ENCODE results near the gene EYS. TPM values are rescaled to one million over a fixed set of nuclear protein-coding genes. Genes with fewer than 3 reads are reported as not detected.

The EYS gene
- polyA plus RNA-seq, 4 donors = 0.51 to 0.77 (median 0.61) TPM

DNA sequence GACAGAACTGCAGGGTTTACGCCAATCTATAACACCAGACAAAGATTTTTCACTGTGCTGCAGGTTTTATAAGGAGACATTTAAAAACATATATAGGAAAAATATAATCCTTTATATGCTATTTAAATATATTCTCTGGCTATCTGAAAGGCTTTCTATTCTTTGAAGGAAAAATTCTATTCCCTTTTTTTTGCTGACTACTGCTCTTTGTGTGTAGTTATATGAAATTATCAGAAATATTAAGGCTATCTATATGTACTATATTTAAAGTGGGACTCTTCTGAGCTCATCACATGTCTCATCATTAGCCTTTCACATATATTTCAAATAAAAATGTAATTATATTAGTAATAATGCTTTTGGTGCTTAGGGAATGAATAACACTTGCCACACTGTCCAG, 930.7 kb downstream of the EYS start:
- DNase-seq (ENCODE audit: low read depth in 4 of 4, low spot score in 3 of 4) = no peak

- DNase-seq (ENCODE audit: low read depth in 4 of 4, low spot score in 3 of 4) = no peak
These were observed 932.1 kb downstream of the EYS start for GRCh38 chr6:64774881-64775280.

DNA sequence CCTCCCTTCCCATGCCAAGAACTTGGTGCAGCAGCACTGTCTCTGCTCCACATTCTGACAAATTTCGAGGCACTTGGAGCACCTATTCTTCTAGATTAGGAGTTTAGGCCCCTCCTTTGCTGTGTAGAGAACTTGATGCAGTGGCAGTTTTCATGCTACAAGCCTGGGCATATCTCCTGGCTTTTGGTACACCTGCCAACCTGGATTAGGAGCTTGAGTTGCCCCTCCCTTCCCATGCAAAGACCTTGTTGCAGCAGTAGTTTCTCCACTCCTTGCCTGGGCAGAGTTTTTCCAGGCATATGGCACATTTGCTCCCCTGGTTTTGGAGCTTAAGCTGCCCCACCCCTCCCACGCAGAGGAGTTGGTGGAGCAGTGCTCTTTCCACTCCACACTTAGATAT, 956.1 kb downstream of the EYS start:
- no peak for DNase-seq (ENCODE audit: low read depth in 4 of 4, low spot score in 3 of 4)

DNA sequence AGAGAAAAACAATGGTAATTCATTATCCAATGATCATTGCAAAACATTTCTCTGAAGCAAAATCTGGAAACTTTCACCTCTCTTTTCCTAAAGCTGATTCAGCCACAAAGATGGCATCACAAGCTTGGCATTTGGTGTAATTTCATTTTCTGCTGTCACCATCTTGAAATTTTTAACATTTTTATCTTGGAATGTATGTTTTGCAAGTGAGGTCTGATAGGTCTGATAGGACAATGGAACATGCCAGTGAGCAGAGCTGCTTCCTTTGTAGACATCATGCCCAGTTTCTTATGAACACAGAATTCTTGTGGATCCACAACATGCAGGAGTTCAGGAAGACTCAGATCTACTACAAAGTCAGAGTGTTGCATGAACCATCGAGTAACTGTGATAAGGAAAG, 969.6 kb downstream of the EYS start:
- DNase-seq (ENCODE audit: low read depth in 4 of 4, low spot score in 3 of 4) = no peak

GRCh38 chr6:64736421-64736950, 970.5 kb downstream of the EYS start:
- DNase-seq (ENCODE audit: low read depth in 4 of 4, low spot score in 3 of 4) = no peak

DNA sequence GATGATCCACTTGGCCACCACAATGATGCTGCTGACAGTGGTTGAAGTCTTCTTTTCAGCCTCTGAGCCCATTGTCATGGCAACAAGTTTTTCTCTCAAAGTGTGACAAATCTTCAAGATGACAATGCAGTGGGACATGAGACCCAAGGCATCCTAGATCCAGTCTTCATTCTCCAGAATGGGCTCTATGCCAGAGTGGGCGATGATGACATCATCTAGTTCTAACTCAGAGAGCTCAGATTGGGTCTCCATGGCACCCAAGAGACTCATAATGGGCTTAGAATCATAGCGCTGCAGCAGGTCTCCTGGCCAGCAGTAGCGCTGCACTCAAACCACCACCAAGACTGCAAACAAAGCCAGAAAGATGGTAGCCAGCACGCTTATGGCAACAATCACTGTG, 973.6 kb downstream of the EYS start:
- DNase-seq (ENCODE audit: low read depth in 4 of 4, low spot score in 3 of 4) = no peak

GRCh38 chr6:64732888-64733287, 974.1 kb downstream of the EYS start:
- DNase-seq (ENCODE audit: low read depth in 4 of 4, low spot score in 3 of 4) = no peak

GRCh38 chr6:64729522-64729921, 977.5 kb downstream of the EYS start:
- DNase-seq (ENCODE audit: low read depth in 4 of 4, low spot score in 3 of 4) = no peak

DNA sequence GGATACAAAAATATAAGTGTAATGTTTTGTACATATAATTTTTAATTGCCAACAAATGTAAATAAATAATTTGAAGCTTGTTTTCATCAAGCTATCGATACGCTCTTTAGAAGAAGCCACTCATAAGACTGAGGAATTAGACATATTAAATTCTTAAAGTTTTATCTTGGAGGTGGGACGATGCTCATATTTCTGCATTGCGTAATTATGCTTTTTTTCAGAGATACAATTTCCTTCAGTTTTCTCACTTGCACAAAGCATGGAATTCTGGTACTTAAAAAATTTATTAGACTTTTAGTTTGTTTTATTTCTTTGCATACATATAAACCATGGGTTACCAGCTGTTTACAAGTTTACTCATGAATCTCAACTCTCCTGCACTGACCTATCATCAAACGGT, 980.0 kb downstream of the EYS start:
- no peak for DNase-seq (ENCODE audit: low read depth in 4 of 4, low spot score in 3 of 4)

- DNase-seq (ENCODE audit: low read depth in 4 of 4, low spot score in 3 of 4) = no peak
These were observed 982.9 kb downstream of the EYS start for GRCh38 chr6:64724091-64724490.

DNA sequence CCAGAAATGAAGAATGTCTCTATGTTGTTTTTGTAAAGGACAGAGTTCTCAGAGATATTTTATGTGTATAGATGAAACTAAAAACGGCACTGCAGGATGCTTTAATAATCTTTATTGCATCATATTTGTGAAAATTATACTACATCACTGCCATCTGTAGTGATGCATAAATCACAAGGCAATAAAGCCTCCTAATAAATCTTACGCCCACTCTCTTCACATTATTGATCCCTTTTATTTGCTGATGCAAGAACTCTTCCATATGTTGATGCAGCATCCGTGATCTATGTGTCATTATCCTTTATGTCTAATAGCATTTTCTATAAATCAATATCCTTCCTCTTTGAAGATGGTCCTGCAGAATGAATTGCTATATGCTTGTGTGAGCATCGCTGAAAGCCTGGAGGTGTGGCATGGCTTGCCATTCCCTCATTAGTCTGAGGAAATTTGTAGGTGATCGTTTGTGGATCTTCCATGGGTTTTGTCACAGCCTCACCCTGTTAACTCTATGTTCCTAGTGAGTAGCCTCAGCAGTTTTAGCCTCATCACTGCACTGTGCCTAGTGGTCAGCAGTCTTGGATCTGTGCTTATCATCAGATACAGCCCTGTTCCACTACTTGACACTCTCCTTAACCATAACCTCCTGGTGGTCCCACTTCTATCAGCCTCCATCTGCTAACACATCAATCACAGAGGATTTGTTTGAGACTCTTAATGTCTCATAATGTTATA, 983.5 kb downstream of the EYS start:
- DNase-seq (ENCODE audit: low read depth in 4 of 4, low spot score in 3 of 4) = no peak

- no peak for DNase-seq (ENCODE audit: low read depth in 4 of 4, low spot score in 3 of 4)
These were observed 985.2 kb downstream of the EYS start for GRCh38 chr6:64721865-64722264.

DNA sequence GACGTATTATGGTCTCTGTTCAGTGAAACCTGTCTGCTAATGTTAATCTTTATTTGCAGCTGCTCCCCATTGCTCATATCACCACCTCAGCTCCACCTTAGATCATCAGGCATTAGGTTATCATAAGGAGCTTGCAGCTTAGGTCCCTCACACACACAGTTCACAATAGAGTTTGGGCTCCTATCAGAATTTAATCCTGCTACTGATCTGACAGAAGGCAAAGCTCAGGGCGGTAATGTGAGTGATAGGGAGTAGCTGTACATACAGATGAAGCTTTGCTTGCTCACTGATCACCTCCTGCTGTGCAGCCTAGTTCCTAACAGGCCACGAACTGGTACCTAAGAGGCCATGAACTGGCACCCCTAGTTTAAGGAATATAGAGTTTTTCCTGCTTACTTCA, 989.7 kb downstream of the EYS start:
- DNase-seq (ENCODE audit: low read depth in 4 of 4, low spot score in 3 of 4) = no peak

GRCh38 chr6:64715624-64716023, 991.4 kb downstream of the EYS start:
- no peak for DNase-seq (ENCODE audit: low read depth in 4 of 4, low spot score in 3 of 4)

DNA sequence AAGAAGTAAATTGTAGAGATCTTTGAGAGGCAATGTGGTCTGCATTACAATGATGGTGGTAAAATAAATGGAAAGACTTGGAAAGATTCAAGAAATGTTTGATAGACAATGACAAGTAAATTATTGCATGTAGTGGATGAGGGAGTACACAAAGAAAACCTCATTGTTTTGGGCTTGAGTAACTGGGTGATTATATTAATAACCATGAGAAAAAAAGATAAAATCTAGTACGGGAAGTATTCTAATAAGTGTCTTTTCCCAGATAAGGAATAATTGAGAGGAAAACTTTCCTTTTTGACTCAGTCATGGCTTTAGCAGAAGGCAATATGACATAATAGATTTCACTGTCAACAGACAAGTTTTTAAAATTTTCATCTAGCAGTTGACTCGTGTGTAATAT, 993.0 kb downstream of the EYS start:
- no peak for DNase-seq (ENCODE audit: low read depth in 4 of 4, low spot score in 3 of 4)

GRCh38 chr6:64713175-64713574, 993.9 kb downstream of the EYS start:
- no peak for DNase-seq (ENCODE audit: low read depth in 4 of 4, low spot score in 3 of 4)

- no peak for DNase-seq (ENCODE audit: low read depth in 4 of 4, low spot score in 3 of 4)
These were observed 994.4 kb downstream of the EYS start for GRCh38 chr6:64712606-64713005.

- no peak for DNase-seq (ENCODE audit: low read depth in 4 of 4, low spot score in 3 of 4)
These were observed 1003.1 kb downstream of the EYS start for GRCh38 chr6:64703922-64704321.

DNA sequence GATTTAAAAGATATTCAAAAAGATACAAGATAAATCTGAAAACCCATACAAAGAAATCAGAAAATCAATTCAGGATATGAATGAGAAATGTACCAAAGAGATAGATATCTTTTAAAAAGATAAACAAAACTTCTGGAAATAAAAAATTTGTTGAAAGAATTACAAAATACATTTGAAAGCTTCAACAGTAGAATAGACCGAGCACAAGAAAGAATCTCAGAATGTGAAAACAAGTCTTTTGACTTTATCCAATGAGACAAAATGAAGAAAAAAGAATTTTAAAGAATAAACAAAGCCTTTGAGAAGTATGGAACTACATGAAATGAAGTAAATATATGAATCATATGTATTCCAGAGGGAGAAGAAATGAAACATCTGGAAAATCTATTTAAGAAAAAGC, 1011.0 kb downstream of the EYS start:
- no peak for DNase-seq (ENCODE audit: low read depth in 4 of 4, low spot score in 3 of 4)

- DNase-seq (ENCODE audit: low read depth in 4 of 4, low spot score in 3 of 4) = no peak
These were observed 1012.7 kb downstream of the EYS start for GRCh38 chr6:64694356-64694755.

DNA sequence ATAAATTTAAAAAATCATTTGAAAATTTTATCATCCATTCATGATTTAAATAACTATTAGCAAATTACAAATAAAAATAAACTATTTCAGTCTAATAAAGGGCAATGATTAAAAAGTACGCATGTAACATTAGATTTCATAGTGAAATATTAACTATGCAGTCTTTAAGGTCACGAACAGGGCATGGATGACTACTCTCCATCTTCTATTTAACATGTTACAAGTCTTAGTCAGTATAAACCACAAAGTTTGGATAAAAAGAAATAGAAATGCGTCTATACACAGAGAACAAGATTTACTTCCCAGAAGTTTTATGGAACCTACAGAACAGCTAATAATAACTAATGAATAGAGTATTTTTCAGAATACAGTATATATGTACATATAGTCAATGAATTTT, 1016.0 kb downstream of the EYS start:
- no peak for DNase-seq (ENCODE audit: low read depth in 4 of 4, low spot score in 3 of 4)

GRCh38 chr6:64685401-64685800, 1021.6 kb downstream of the EYS start:
- no peak for DNase-seq (ENCODE audit: low read depth in 4 of 4, low spot score in 3 of 4)

GRCh38 chr6:64683682-64684081, 1023.3 kb downstream of the EYS start:
- no peak for DNase-seq (ENCODE audit: low read depth in 4 of 4, low spot score in 3 of 4)

All from right renal pelvis (tissue), 4 donors.